MCF 10A (cell line): Measurements from ENCODE around the gene ZNF740. TPM values are rescaled to one million over a fixed set of nuclear protein-coding genes. Genes with fewer than 3 reads are reported as not detected.

Experiments
- BruUV-seq: library from RNA; stranded (reverse); fragments of 400-500 nt; replicated peaks from 2 replicates; lab custom pipeline; 2021; lab: Mats Ljungman, UMichigan
- CTCF ChIA-PET: fragments of 300-600 bp; sonication (Branson Sonifier 250); formaldehyde crosslinking; extraction: SDS; loops from one replicate; lab custom pipeline; 2021; ENCODE audit warnings: antibody characterized with exemption, inconsistent platforms; lab: Yijun Ruan, JAX
- POLR2A ChIA-PET: fragments of 300-600, 350-650 bp; sonication (Branson Sonifier 250); formaldehyde crosslinking; extraction: SDS; loops from one replicate; lab custom pipeline; 2020; ENCODE audit warnings: antibody characterized with exemption, inconsistent platforms; lab: Yijun Ruan, JAX
- DNase-seq: peaks from one replicate; pipeline ENCODE4 v3.0.0-alpha.2; 2018; ENCODE audit not compliant: unreplicated experiment
- H3K27ac Mint-ChIP-seq: one replicate; pipeline ENCODE4 v1.8.0; 2022; ENCODE audit warnings: mild to moderate bottlenecking, low read depth, mixed read lengths; ENCODE audit not compliant: unreplicated experiment
- H3K27me3 Mint-ChIP-seq: one replicate; pipeline ENCODE4 v1.8.0; 2022; ENCODE audit warnings: mixed read lengths; ENCODE audit not compliant: insufficient read depth, unreplicated experiment
- H3K36me3 Mint-ChIP-seq: one replicate; pipeline ENCODE4 v1.8.0; 2022; ENCODE audit warnings: mild to moderate bottlenecking, moderate library complexity, mixed read lengths; ENCODE audit not compliant: insufficient read depth, unreplicated experiment
- H3K4me1 Mint-ChIP-seq: one replicate; pipeline ENCODE4 v1.8.0; 2022; ENCODE audit warnings: mixed read lengths; ENCODE audit not compliant: insufficient read depth, unreplicated experiment
- H3K4me3 Mint-ChIP-seq: one replicate; pipeline ENCODE4 v1.8.0; 2022; ENCODE audit warnings: mild to moderate bottlenecking, moderate library complexity, mixed read lengths; ENCODE audit not compliant: unreplicated experiment
- H3K9me3 Mint-ChIP-seq: one replicate; pipeline ENCODE4 v1.8.0; 2022; ENCODE audit warnings: mixed read lengths; ENCODE audit not compliant: unreplicated experiment
- intact Hi-C: fragments of 100-400 bp; cut with micrococcal nuclease; formaldehyde crosslinking; loops from 2 replicates; pipeline ENCODE4 v1.14.1; 2022
- total RNA-seq: library from RNA; stranded (reverse); gene quantifications from 2 replicates; pipeline ENCODE4 v1.2.3, GENCODE V29; 2022
- TF ChIP-seq, protein P1 (sequence below): fragments of 200-600 bp; IDR thresholded peaks from one replicate; pipeline ENCODE4 v1.8.0; 2022; ENCODE audit warnings: antibody characterized with exemption, mild to moderate bottlenecking; ENCODE audit not compliant: unreplicated experiment

ZNF740 gene
- total RNA-seq, 1 experiment from 2014 or later, result 36.2 TPM

- H3K36me3 Mint-ChIP-seq, result peaks cover 30% of the 10 kb centered on the region
- H3K4me3 Mint-ChIP-seq, result no peak overlapping the region
- H3K4me1 Mint-ChIP-seq, result peaks cover 21% of the 10 kb centered on the region
- no peak for DNase-seq
- H3K27me3 Mint-ChIP-seq, result no peaks in the 10 kb centered on the region
- intact Hi-C loops, result no loop called here
- CTCF ChIA-PET, result interaction anchor here (0.6 to 1.1 kb wide), 2 partner anchors 59 to 70 kb away, joined by 3 read pairs; a partner anchor contains a TSS
- peak overlapping the region; percentile 54 for H3K27ac Mint-ChIP-seq
- POLR2A ChIA-PET, result interaction anchor here (0.6 to 1.6 kb wide), 3 partner anchors 11 to 97 kb away, joined by 3 to 4 read pairs (median 4); no protein-coding TSS in a partner anchor
- no peaks in the 10 kb centered on the region for H3K9me3 Mint-ChIP-seq
- no TSS peak for BruUV-seq
- TF ChIP-seq, protein P1, sequence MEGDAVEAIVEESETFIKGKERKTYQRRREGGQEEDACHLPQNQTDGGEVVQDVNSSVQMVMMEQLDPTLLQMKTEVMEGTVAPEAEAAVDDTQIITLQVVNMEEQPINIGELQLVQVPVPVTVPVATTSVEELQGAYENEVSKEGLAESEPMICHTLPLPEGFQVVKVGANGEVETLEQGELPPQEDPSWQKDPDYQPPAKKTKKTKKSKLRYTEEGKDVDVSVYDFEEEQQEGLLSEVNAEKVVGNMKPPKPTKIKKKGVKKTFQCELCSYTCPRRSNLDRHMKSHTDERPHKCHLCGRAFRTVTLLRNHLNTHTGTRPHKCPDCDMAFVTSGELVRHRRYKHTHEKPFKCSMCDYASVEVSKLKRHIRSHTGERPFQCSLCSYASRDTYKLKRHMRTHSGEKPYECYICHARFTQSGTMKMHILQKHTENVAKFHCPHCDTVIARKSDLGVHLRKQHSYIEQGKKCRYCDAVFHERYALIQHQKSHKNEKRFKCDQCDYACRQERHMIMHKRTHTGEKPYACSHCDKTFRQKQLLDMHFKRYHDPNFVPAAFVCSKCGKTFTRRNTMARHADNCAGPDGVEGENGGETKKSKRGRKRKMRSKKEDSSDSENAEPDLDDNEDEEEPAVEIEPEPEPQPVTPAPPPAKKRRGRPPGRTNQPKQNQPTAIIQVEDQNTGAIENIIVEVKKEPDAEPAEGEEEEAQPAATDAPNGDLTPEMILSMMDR, result no peak
Observed at GRCh38 chr12:53192531-53193021, 12.1 kb downstream of the ZNF740 start.

- H3K4me1 Mint-ChIP-seq, result peaks cover 21% of the 10 kb centered on the region
- POLR2A ChIA-PET, result interaction anchor here (0.7 to 0.9 kb wide), 2 partner anchors 8 to 97 kb away, joined by 4 read pairs; no protein-coding TSS in a partner anchor
- no peaks in the 10 kb centered on the region for H3K9me3 Mint-ChIP-seq
- H3K27ac Mint-ChIP-seq, result no peak overlapping the region
- peaks cover 28% of the 10 kb centered on the region for H3K36me3 Mint-ChIP-seq
- no peaks in the 10 kb centered on the region for H3K27me3 Mint-ChIP-seq
- intact Hi-C loops, result no loop called here
- H3K4me3 Mint-ChIP-seq, result no peak overlapping the region
- DNase-seq, result no peak
- BruUV-seq, result no TSS peak
- TF ChIP-seq, protein P1, result no peak
- CTCF ChIA-PET, result interaction anchor here (1.1 kb wide), 1 partner anchor 58 kb away, joined by 3 read pairs; a partner anchor contains a TSS
Observed at GRCh38 chr12:53193040-53193439, 12.5 kb downstream of the ZNF740 start.

GRCh38 chr12:53193985-53194716 lies 13.6 kb downstream of the ZNF740 start:
- Mint-ChIP-seq H3K27me3 (no peaks in the 10 kb centered on the region), H3K9me3 (no peaks in the 10 kb centered on the region), H3K4me3 (no peak overlapping the region), H3K27ac (no peak overlapping the region), H3K4me1 (peaks cover 21% of the 10 kb centered on the region), H3K36me3 (peaks cover 19% of the 10 kb centered on the region)
- no peak for DNase-seq
- TF ChIP-seq, protein P1, result no peak
- BruUV-seq, result no TSS peak
- ChIA-PET POLR2A (interaction anchor here (0.7 to 0.9 kb wide), 2 partner anchors 128 to 980 kb away, joined by 3 to 4 read pairs; no protein-coding TSS in a partner anchor), CTCF (interaction anchor here (1.2 kb wide), 1 partner anchor 57 kb away, joined by 3 read pairs; a partner anchor contains a TSS)
- intact Hi-C loops, result no loop called here

DNA sequence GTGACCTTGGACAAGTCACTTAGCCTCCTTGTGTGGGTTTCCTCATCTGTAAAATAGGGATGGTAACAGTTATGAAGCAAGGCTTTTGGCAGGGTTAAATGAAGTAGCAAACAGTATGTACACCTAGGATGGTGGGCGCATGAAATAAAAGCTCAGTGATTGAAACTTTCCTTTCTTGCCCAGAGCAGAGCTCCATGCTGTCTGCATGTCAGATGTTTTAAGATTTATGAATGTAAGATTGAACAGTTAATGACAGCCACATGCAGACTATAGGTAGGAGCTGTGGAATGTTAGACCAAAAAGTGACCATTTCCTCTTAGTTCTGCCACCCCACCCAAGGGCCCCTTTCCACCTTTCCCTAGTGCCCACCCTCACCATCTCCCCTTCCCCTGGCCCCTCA lies 14.5 kb downstream of the ZNF740 start:
- Mint-ChIP-seq H3K36me3 (peaks cover 14% of the 10 kb centered on the region), H3K4me1 (peaks cover 21% of the 10 kb centered on the region), H3K27me3 (no peaks in the 10 kb centered on the region), H3K4me3 (no peak overlapping the region), H3K27ac (no peak overlapping the region), H3K9me3 (no peaks in the 10 kb centered on the region)
- BruUV-seq, result no TSS peak
- TF ChIP-seq, protein P1, result no peak
- POLR2A ChIA-PET, result interaction anchor here (0.5 to 2.0 kb wide), 9 partner anchors 12 to 981 kb away, joined by 3 to 10 read pairs (median 3); partner anchors contain the start of genes CSAD and ZNF740
- DNase-seq, result no peak
- intact Hi-C loops, result no loop called here
- CTCF ChIA-PET, result interaction anchor here (0.5 to 1.9 kb wide), 7 partner anchors 11 to 1302 kb away, joined by 3 to 8 read pairs (median 4); a partner anchor contains a TSS
